MCF 10A (cell line): ENCODE results near the gene PACRG. TPM values are rescaled to one million over a fixed set of nuclear protein-coding genes. Genes with fewer than 3 reads are reported as not detected.

Source experiments
- BruUV-seq: library from RNA; stranded (reverse); fragments of 400-500 nt; replicated peaks from 2 replicates; lab custom pipeline; 2021; lab: Mats Ljungman, UMichigan
- CTCF ChIA-PET: fragments of 300-600 bp; sonication (Branson Sonifier 250); formaldehyde crosslinking; extraction: SDS; loops from one replicate; lab custom pipeline; 2021; ENCODE audit warnings: antibody characterized with exemption, inconsistent platforms; lab: Yijun Ruan, JAX
- POLR2A ChIA-PET: fragments of 300-600, 350-650 bp; sonication (Branson Sonifier 250); formaldehyde crosslinking; extraction: SDS; loops from one replicate; lab custom pipeline; 2020; ENCODE audit warnings: antibody characterized with exemption, inconsistent platforms; lab: Yijun Ruan, JAX
- DNase-seq: peaks from one replicate; pipeline ENCODE4 v3.0.0-alpha.2; 2018; ENCODE audit not compliant: unreplicated experiment
- H3K27ac Mint-ChIP-seq: one replicate; pipeline ENCODE4 v1.8.0; 2022; ENCODE audit warnings: mild to moderate bottlenecking, low read depth, mixed read lengths; ENCODE audit not compliant: unreplicated experiment
- H3K27me3 Mint-ChIP-seq: one replicate; pipeline ENCODE4 v1.8.0; 2022; ENCODE audit warnings: mixed read lengths; ENCODE audit not compliant: insufficient read depth, unreplicated experiment
- H3K36me3 Mint-ChIP-seq: one replicate; pipeline ENCODE4 v1.8.0; 2022; ENCODE audit warnings: mild to moderate bottlenecking, moderate library complexity, mixed read lengths; ENCODE audit not compliant: insufficient read depth, unreplicated experiment
- H3K4me1 Mint-ChIP-seq: one replicate; pipeline ENCODE4 v1.8.0; 2022; ENCODE audit warnings: mixed read lengths; ENCODE audit not compliant: insufficient read depth, unreplicated experiment
- H3K4me3 Mint-ChIP-seq: one replicate; pipeline ENCODE4 v1.8.0; 2022; ENCODE audit warnings: mild to moderate bottlenecking, moderate library complexity, mixed read lengths; ENCODE audit not compliant: unreplicated experiment
- H3K9me3 Mint-ChIP-seq: one replicate; pipeline ENCODE4 v1.8.0; 2022; ENCODE audit warnings: mixed read lengths; ENCODE audit not compliant: unreplicated experiment
- intact Hi-C: fragments of 100-400 bp; cut with micrococcal nuclease; formaldehyde crosslinking; loops from 2 replicates; pipeline ENCODE4 v1.14.1; 2022
- total RNA-seq: library from RNA; stranded (reverse); gene quantifications from 2 replicates; pipeline ENCODE4 v1.2.3, GENCODE V29; 2022
- TF ChIP-seq, protein P1 (sequence below): fragments of 200-600 bp; IDR thresholded peaks from one replicate; pipeline ENCODE4 v1.8.0; 2022; ENCODE audit warnings: antibody characterized with exemption, mild to moderate bottlenecking; ENCODE audit not compliant: unreplicated experiment

PACRG gene
- total RNA-seq, 1 experiment from 2014 or later: not detected

DNA sequence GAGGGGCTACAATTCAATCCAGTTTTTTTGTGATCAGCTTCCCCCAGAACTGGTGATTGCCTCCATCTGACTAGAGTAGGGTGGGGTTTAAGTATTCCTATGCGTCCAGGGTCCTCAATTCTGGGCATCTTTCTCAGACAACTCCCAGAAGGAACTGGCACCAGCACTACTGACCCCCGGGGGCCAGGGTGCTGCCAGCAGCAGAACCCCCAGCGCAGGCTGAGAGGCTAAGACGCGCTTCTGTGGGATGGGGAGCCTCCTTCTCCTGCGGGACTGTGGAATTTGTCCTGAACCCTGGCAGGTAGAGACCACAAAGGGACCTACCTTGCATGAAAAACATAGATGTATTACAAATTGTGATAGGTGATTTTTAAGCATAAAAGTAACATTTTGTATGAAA lies 124.4 kb downstream of the PACRG start:
- Mint-ChIP-seq H3K4me3 (no peak overlapping the region), H3K27me3 (no peaks in the 10 kb centered on the region), H3K36me3 (no peaks in the 10 kb centered on the region), H3K9me3 (no peaks in the 10 kb centered on the region), H3K27ac (no peak overlapping the region), H3K4me1 (peaks cover 8% of the 10 kb centered on the region)
- CTCF ChIA-PET: no interaction called here
- TF ChIP-seq, protein P1, sequence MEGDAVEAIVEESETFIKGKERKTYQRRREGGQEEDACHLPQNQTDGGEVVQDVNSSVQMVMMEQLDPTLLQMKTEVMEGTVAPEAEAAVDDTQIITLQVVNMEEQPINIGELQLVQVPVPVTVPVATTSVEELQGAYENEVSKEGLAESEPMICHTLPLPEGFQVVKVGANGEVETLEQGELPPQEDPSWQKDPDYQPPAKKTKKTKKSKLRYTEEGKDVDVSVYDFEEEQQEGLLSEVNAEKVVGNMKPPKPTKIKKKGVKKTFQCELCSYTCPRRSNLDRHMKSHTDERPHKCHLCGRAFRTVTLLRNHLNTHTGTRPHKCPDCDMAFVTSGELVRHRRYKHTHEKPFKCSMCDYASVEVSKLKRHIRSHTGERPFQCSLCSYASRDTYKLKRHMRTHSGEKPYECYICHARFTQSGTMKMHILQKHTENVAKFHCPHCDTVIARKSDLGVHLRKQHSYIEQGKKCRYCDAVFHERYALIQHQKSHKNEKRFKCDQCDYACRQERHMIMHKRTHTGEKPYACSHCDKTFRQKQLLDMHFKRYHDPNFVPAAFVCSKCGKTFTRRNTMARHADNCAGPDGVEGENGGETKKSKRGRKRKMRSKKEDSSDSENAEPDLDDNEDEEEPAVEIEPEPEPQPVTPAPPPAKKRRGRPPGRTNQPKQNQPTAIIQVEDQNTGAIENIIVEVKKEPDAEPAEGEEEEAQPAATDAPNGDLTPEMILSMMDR: no peak
- POLR2A ChIA-PET: no interaction called here
- no peak for DNase-seq
- intact Hi-C loops: loop anchor here (10.0 kb wide), 1 partner anchor 683 kb away; no protein-coding TSS in a partner anchor
- BruUV-seq: no TSS peak

DNA sequence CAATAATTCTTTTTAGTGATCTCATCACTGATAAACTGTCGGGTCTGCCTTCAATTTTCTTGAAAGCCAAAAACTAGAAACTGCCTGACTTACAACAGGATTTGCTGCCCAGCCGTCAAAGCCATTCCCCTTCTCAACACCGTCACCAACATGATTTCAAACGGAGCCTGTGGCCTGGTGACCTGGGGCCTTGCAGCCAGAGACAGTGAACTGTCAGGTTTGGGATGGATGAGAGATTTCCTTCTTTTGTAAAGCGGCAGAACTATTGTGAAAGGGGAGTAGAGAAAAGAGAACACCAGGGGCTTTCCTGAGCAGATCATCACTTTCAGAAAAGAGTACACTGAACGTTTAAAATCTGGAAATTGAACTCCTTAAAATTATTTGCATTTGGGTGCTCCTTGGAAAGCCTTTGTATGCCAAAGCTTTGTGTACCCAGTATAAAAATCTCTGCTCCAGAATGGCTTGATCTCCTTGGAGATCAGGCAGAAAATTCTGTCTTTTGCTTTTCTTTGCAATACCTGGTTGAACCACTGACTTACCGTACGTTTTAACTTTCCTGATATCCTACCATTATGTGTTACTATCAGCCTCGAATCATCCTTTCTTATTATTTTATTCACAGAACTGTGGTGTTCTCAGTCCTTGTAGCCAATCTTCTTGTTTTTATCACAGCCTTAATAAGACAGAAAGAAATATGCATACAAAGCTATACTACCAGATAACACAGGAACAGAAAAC lies 125.2 kb downstream of the PACRG start:
- intact Hi-C loops: loop anchor here (10.0 kb wide), 1 partner anchor 682 kb away; no protein-coding TSS in a partner anchor
- no TSS peak for BruUV-seq

DNA sequence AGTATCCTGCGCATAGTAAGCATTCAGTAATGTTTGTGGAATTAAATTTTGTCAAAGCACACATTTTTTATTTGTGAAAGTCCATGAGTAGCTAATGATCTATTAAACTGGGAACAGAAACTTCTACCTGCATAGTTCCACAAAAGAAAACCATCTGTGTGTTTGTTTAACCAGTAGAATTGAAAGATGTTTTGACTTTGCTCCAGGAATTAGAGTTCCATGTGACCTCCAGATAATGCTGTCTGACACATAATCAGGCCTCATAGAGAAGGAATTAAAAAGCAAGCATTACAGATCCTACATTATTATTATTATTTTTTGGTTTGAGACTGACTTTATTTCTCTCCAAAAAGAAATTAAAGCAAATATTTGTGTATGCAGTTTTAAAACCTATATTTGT lies 126.5 kb downstream of the PACRG start:
- Mint-ChIP-seq H3K4me1 (peaks cover 9% of the 10 kb centered on the region), H3K9me3 (no peaks in the 10 kb centered on the region), H3K36me3 (no peaks in the 10 kb centered on the region), H3K27ac (no peak overlapping the region), H3K4me3 (no peak overlapping the region), H3K27me3 (no peaks in the 10 kb centered on the region)
- no TSS peak for BruUV-seq
- no peak for DNase-seq
- intact Hi-C loops: loop anchor here (10.0 kb wide), 1 partner anchor 681 kb away; no protein-coding TSS in a partner anchor
- ChIA-PET CTCF (no interaction called here), POLR2A (interaction anchor here (0.5 kb wide), 1 partner anchor 68 kb away, joined by 3 read pairs; no protein-coding TSS in a partner anchor)
- TF ChIP-seq, protein P1: no peak

More for the DNA sequence above, 125.2 kb downstream of the PACRG start:
- no peak for DNase-seq
- H3K4me3 Mint-ChIP-seq: no peak overlapping the region
- H3K9me3 Mint-ChIP-seq: no peaks in the 10 kb centered on the region
- CTCF ChIA-PET: interaction anchor here (0.6 kb wide), 1 partner anchor 57 kb away, joined by 3 read pairs; no protein-coding TSS in a partner anchor
- TF ChIP-seq, protein P1: no peak
- H3K4me1 Mint-ChIP-seq: peaks cover 9% of the 10 kb centered on the region
- POLR2A ChIA-PET: interaction anchor here (0.6 kb wide), 1 partner anchor 563 kb away, joined by 3 read pairs; no protein-coding TSS in a partner anchor
- H3K36me3 Mint-ChIP-seq: no peaks in the 10 kb centered on the region
- no peak overlapping the region for H3K27ac Mint-ChIP-seq
- no peaks in the 10 kb centered on the region for H3K27me3 Mint-ChIP-seq

DNA sequence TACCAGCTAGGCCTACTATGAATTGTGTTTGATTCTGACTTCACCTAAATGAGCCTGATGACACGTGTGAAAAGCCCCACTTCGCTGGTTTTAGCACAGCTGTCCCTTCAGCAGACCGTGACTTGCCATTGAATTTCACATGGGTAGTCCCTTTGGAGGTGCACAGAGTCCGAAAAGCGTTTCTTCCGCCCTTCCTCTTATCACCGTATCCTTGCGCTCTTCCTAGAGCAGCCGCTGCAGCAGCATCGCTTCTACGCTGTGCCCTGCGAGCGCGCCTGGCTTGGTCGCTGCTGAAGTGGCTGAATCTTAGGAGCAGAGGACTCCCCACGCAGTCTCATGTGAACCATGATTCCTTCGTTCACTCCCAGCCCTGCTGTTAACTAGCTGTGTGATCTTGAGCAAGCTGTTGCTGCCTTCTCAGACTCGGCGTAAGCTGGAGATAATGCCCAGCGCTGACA lies 127.0 kb downstream of the PACRG start:
- no peaks in the 10 kb centered on the region for H3K9me3 Mint-ChIP-seq
- peaks cover 9% of the 10 kb centered on the region for H3K4me1 Mint-ChIP-seq
- H3K36me3 Mint-ChIP-seq: no peaks in the 10 kb centered on the region
- POLR2A ChIA-PET: interaction anchor here (0.5 to 1.4 kb wide), 2 partner anchors 68 to 562 kb away, joined by 3 read pairs; no protein-coding TSS in a partner anchor
- intact Hi-C loops: loop anchor here (5.0 to 10.0 kb wide), 3 partner anchors 328 to 1253 kb away; no protein-coding TSS in a partner anchor
- no peak overlapping the region for H3K27ac Mint-ChIP-seq
- H3K4me3 Mint-ChIP-seq: no peak overlapping the region
- DNase-seq: no peak
- CTCF ChIA-PET: interaction anchor here (0.7 to 2.6 kb wide), 2 partner anchors 53 to 317 kb away, joined by 5 to 7 read pairs; no protein-coding TSS in a partner anchor
- BruUV-seq: no TSS peak
- TF ChIP-seq, protein P1: no peak
- no peaks in the 10 kb centered on the region for H3K27me3 Mint-ChIP-seq
